Gastroesophageal sphincter (tissue), 4 donors: ENCODE results near the gene GPR149. TPM values are rescaled to one million over a fixed set of nuclear protein-coding genes. Genes with fewer than 3 reads are reported as not detected.

Experiments used
- ATAC-seq: fragments of 150-250 bp; one replicate; pipeline ENCODE4 v1.9.1; 2016; ENCODE audit warnings: mild to moderate bottlenecking, moderate library complexity
- H3K27ac ChIP-seq, 4 donors: fragments of 200-600 bp; sonication (generic) in 3 of 4; 1 replicate in 3 of 4; 2 replicates in 1 of 4; pipeline ENCODE4 v1.5.1; 2016 to 2019
- H3K27me3 ChIP-seq: fragments of 200-600 bp; sonication (generic); one replicate; pipeline ENCODE4 v1.5.1; 2019
- H3K36me3 ChIP-seq, 2 donors: fragments of 200-600 bp; sonication (generic); one replicate each; pipeline ENCODE4 v1.5.1; 2019; ENCODE audit warnings: control low read depth in 1 of 2
- H3K4me1 ChIP-seq, 3 donors: fragments of 200-600 bp; sonication (generic); 1 replicate in 2 of 3; 2 replicates in 1 of 3; pipeline ENCODE4 v1.5.1; 2016 to 2019; ENCODE audit warnings: control low read depth in 2 of 3
- H3K4me3 ChIP-seq, 2 donors: fragments of 200-600 bp; sonication (generic); one replicate each; pipeline ENCODE4 v1.5.1; 2019; ENCODE audit warnings: mild to moderate bottlenecking in 1 of 2, moderate library complexity in 1 of 2
- H3K9me3 ChIP-seq, 3 donors: fragments of 200-600 bp; sonication (generic); one replicate each; pipeline ENCODE4 v1.5.1; 2017 to 2019; ENCODE audit warnings: control low read depth in 2 of 3
- EP300 ChIP-seq: sonication (generic); formaldehyde crosslinking; IDR thresholded peaks from one replicate; pipeline ENCODE4 v1.6.1; 2017; ENCODE audit warnings: antibody characterized with exemption, mild to moderate bottlenecking
- POLR2A ChIP-seq, 2 donors: fragments of 450-650 bp; IDR thresholded peaks; one replicate each; pipeline ENCODE4 v1.6.1; 2017; ENCODE audit warnings: antibody characterized with exemption in 2 of 2, mild to moderate bottlenecking in 2 of 2, moderate library complexity in 1 of 2
- POLR2AphosphoS5 ChIP-seq: sonication (generic); formaldehyde crosslinking; IDR thresholded peaks from one replicate; pipeline ENCODE4 v1.6.1; 2017; ENCODE audit warnings: antibody characterized with exemption
- WGBS, 2 donors: methylation state at CpG; one replicate each; pipeline ENCODE4 v1.1.5; 2018; ENCODE audit warnings: low coverage in 1 of 2; 5-methylcytosine and 5-hydroxymethylcytosine counted together
- total RNA-seq, 4 donors: library from RNA; depleted of rRNA; stranded (reverse); fragments of >200 nt; gene quantifications; one replicate each; pipeline ENCODE4 v1.1.0, GENCODE V29; 2016
- TF ChIP-seq, protein P1 (sequence below), 4 experiments: fragments of 200-600 bp in 2 of 4; fragments of 450-650 bp in 2 of 4; sonication (generic) in 1 of 4; IDR thresholded peaks; one replicate each; pipeline ENCODE4 v1.5.1; 2017 to 2019; ENCODE audit warnings: antibody characterized with exemption in 4 of 4, mild to moderate bottlenecking in 2 of 4, moderate library complexity in 2 of 4

Gene GPR149
- total RNA-seq, 4 donors from 2014 or later: not detected

DNA sequence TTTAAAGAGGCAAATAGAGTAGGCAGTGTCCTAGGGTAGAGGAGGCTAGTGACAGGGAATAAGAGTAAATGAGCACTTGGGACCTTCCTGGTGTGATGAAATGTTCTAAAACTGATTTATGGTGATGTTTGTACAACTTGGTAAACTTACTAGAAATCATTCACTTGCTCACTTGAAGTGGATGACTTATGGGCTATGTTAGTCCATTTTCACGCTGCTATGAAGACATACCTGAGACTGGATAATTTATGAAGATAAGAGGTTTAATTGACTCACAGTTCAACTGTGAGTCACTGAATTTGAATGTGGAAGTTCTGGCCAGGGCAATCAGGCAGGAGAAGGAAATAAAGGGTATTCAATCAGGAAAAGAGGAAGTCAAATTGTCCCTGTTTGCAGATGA, 74.0 kb downstream of the GPR149 start:
- no peak for ATAC-seq
- no peaks in the 10 kb centered on the region for H3K9me3 ChIP-seq
- H3K36me3 ChIP-seq: no peaks in the 10 kb centered on the region
- no peaks in the 10 kb centered on the region for H3K4me1 ChIP-seq
- no peak overlapping the region for H3K4me3 ChIP-seq
- no peak overlapping the region for H3K27ac ChIP-seq
- no peaks in the 10 kb centered on the region for H3K27me3 ChIP-seq
- 36 to 50% methylated on average over 1 of the region's 1 CpG for WGBS, 2 donors
- no peak for TF ChIP-seq POLR2A (IDR thresholded peaks at IDR 0.05)
- no peak for TF ChIP-seq EP300
- no peak for TF ChIP-seq POLR2AphosphoS5
- TF ChIP-seq, protein P1, sequence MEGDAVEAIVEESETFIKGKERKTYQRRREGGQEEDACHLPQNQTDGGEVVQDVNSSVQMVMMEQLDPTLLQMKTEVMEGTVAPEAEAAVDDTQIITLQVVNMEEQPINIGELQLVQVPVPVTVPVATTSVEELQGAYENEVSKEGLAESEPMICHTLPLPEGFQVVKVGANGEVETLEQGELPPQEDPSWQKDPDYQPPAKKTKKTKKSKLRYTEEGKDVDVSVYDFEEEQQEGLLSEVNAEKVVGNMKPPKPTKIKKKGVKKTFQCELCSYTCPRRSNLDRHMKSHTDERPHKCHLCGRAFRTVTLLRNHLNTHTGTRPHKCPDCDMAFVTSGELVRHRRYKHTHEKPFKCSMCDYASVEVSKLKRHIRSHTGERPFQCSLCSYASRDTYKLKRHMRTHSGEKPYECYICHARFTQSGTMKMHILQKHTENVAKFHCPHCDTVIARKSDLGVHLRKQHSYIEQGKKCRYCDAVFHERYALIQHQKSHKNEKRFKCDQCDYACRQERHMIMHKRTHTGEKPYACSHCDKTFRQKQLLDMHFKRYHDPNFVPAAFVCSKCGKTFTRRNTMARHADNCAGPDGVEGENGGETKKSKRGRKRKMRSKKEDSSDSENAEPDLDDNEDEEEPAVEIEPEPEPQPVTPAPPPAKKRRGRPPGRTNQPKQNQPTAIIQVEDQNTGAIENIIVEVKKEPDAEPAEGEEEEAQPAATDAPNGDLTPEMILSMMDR (IDR thresholded peaks at IDR 0.05): no peak

- no peak for ATAC-seq
- Histone ChIP-seq H3K27me3 (no peaks in the 10 kb centered on the region), H3K36me3 (no peaks in the 10 kb centered on the region), H3K4me1 (no peaks in the 10 kb centered on the region), H3K4me3 (no peak overlapping the region), H3K27ac (no peak overlapping the region), H3K9me3 (no peaks in the 10 kb centered on the region)
- TF ChIP-seq EP300: no peak
- 34 to 44% methylated on average over 2 of the region's 2 CpGs for WGBS, 2 donors
Measured at GRCh38 chr3:154349223-154349622, 80.8 kb downstream of the GPR149 start.

- TF ChIP-seq POLR2A (IDR thresholded peaks at IDR 0.05) (no peak), EP300 (no peak), POLR2AphosphoS5 (no peak)
- TF ChIP-seq, protein P1 (IDR thresholded peaks at IDR 0.05): no peak
Measured at GRCh38 chr3:154345422-154346122, 84.4 kb downstream of the GPR149 start.

DNA sequence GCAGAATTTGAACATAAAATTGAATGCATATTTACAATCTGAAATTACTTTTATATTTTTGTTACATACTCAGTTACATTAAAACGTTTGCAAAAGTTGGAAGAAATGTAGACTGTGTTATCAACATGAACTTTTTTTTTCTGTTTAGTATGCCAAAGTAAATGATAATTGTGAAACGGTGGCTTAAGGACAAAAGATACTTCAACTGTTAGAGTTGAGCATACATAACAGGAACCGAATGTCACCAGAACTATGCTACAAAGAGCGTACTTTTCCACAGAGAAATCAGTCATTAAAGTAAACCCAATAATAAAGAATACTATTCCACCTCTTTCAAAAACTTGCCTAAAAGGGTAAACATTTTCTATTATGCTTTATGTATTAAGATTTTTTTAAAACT, 91.4 kb downstream of the GPR149 start:
- no peaks in the 10 kb centered on the region for H3K36me3 ChIP-seq
- 61 to 68% methylated on average over 4 of the region's 4 CpGs for WGBS, 2 donors
- no peak for ATAC-seq
- TF ChIP-seq POLR2AphosphoS5 (no peak), POLR2A (IDR thresholded peaks at IDR 0.05) (no peak), EP300 (no peak)
- TF ChIP-seq, protein P1 (IDR thresholded peaks at IDR 0.05): no peak
- no peaks in the 10 kb centered on the region for H3K4me1 ChIP-seq
- H3K27me3 ChIP-seq: no peaks in the 10 kb centered on the region
- H3K4me3 ChIP-seq: no peak overlapping the region
- no peaks in the 10 kb centered on the region for H3K9me3 ChIP-seq
- no peak overlapping the region for H3K27ac ChIP-seq

More at GRCh38 chr3:154345422-154346122, 84.4 kb downstream of the GPR149 start:
- no peaks in the 10 kb centered on the region for H3K36me3 ChIP-seq
- 45 to 51% methylated on average over 2 of the region's 2 CpGs for WGBS, 2 donors
- no peak overlapping the region for H3K4me3 ChIP-seq
- H3K27ac ChIP-seq: no peak overlapping the region
- no peak for ATAC-seq
- no peaks in the 10 kb centered on the region for H3K27me3 ChIP-seq
- H3K9me3 ChIP-seq: no peaks in the 10 kb centered on the region
- H3K4me1 ChIP-seq: no peaks in the 10 kb centered on the region

GRCh38 chr3:154338008-154338407, 92.0 kb downstream of the GPR149 start:
- 80 to 86% methylated on average over 5 to 6 of the region's 6 CpGs for WGBS, 2 donors
- Histone ChIP-seq H3K27ac (no peak overlapping the region), H3K4me1 (no peaks in the 10 kb centered on the region), H3K27me3 (no peaks in the 10 kb centered on the region), H3K36me3 (no peaks in the 10 kb centered on the region), H3K9me3 (no peaks in the 10 kb centered on the region), H3K4me3 (no peak overlapping the region)
- ATAC-seq: no peak
- no peak for TF ChIP-seq EP300
- TF ChIP-seq, protein P1 (IDR thresholded peaks at IDR 0.05): no peak
- TF ChIP-seq POLR2A (IDR thresholded peaks at IDR 0.05): no peak
- no peak for TF ChIP-seq POLR2AphosphoS5
